GM18520 (cell line): ENCODE results near the gene SIAE.
A peak's percentile ranks its signal among the peaks of the same experiment; 100 is the strongest.
"Not testable (repeated sequence)": the region's sequence is repeated elsewhere in the genome, so short reads cannot be mapped to it uniquely, and the experiment has no call there.

ENCODE experiments used
- ATAC-seq: cut with Tn5 transposase; IDR thresholded peaks from one replicate; pipeline ENCODE4 v1.9.1; 2021; ENCODE audit not compliant: unreplicated experiment

SIAE gene

GRCh38 chr11:124627546-124627945, 46.0 kb downstream of the SIAE start:
- ATAC-seq = no peak

GRCh38 chr11:124625504-124626168, 47.9 kb downstream of the SIAE start:
- ATAC-seq = no peak

GRCh38 chr11:124623861-124624525, 49.5 kb downstream of the SIAE start:
- ATAC-seq = no peak

GRCh38 chr11:124622531-124623451, 50.7 kb downstream of the SIAE start, which contains the start of gene TBRG1:
TBRG1 (plus strand) TSS chr11:124622864; CDS start chr11:124623084, 220 bp downstream.
- ATAC-seq = peak; percentile 92

- ATAC-seq = no peak
Measured at GRCh38 chr11:124618863-124619262, 54.7 kb downstream of the SIAE start.

- no peak for ATAC-seq
Measured at GRCh38 chr11:124612567-124613246, 60.8 kb downstream of the SIAE start.

GRCh38 chr11:124612045-124612444, 61.5 kb downstream of the SIAE start:
- ATAC-seq = no peak

GRCh38 chr11:124611064-124611463, 62.5 kb downstream of the SIAE start, which contains the start of gene PANX3:
PANX3 (plus strand) TSS chr11:124611428; CDS start chr11:124611557, 129 bp downstream.
- ATAC-seq = no peak

- no peak for ATAC-seq
Measured at GRCh38 chr11:124610295-124610694, 63.2 kb downstream of the SIAE start.

GRCh38 chr11:124608147-124608546, 65.4 kb downstream of the SIAE start:
- no peak for ATAC-seq

- ATAC-seq = no peak
Measured at GRCh38 chr11:124605719-124606118, 67.8 kb downstream of the SIAE start.

GRCh38 chr11:124602723-124603122, 70.8 kb downstream of the SIAE start:
- ATAC-seq = not testable (repeated sequence)

- no peak for ATAC-seq
Measured at GRCh38 chr11:124602193-124602592, 71.3 kb downstream of the SIAE start.

- no peak for ATAC-seq
Measured at GRCh38 chr11:124600621-124601320, 72.8 kb downstream of the SIAE start.

- ATAC-seq = no peak
Measured at GRCh38 chr11:124597626-124598025, 75.9 kb downstream of the SIAE start.

GRCh38 chr11:124595302-124595701, 78.2 kb downstream of the SIAE start:
- ATAC-seq = no peak

- no peak for ATAC-seq
Measured at GRCh38 chr11:124592627-124593026, 80.9 kb downstream of the SIAE start.

- ATAC-seq = no peak
Measured at GRCh38 chr11:124591430-124591829, 82.1 kb downstream of the SIAE start.

- ATAC-seq = no peak
Measured at GRCh38 chr11:124586238-124586860, 87.2 kb downstream of the SIAE start.
